HG03460 (cell line): ENCODE measurements around the gene CTNNA2.

Experiments used
- ATAC-seq: cut with Tn5 transposase; IDR thresholded peaks from one replicate; pipeline ENCODE4 v1.9.1; 2021; ENCODE audit not compliant: unreplicated experiment

CTNNA2 gene

GRCh38 chr2:80252294-80252986 is 739.6 kb downstream of the CTNNA2 start:
- ATAC-seq: no peak

DNA sequence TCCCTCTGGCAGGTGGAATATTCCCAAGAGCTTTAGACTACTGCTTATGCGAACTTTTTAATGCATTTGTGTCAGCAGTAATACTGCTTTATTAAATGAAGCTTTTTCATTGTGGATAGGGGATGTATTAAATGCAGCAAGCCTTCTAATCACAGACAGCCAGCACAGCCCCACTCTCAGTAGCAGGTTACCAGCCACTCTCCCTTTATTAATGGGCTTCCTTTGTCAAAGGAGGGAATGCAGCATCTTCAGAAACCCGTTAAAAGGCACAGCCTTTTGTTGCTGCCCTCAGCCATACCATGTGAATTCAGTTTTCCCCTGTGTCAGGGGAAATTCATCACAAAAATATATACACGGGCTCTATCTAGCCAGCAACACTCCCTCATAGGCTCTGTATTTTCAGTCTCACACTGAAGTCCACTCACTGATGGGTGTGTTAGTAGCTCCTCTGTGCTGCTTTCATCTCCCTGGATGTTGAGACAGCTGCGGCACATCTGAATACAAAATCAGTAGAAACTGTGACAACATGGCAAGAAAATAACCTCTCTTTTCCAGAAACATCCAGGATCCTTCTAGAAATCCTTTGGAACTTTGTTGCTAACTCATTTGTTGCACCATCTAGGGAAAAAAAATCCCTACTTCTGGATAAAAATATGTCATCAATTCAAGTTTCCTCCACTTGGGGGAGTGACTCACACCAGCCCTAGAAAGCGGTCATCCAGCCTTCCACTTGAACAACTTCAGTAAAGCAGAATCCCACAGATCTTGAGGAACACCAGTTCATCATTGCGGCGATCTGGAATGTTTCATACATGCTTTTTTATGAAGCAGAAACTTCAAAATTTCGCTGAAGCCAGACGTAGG is 743.3 kb downstream of the CTNNA2 start:
- ATAC-seq: no peak

- no peak for ATAC-seq
Measured at GRCh38 chr2:80256782-80257167, 743.9 kb downstream of the CTNNA2 start.

DNA sequence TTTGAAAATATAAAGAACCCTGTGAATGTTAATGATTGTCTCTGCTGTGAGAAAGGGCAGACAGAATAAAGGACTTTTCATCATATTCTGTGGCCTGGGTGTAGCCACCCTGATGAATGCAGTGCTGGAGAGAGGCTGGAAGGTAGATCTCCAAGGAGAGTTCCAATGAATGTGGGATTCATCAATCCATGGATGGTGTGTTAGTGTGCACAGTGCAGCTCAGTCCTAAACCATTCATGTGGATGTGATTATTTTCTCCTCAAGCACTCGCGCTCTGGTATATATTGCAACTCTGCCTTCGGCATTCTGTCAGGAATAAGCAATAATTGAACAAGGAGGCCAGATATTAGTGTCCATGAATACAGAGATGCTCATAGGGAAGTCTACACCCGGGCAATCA is 744.6 kb downstream of the CTNNA2 start:
- no peak for ATAC-seq

GRCh38 chr2:80258341-80258740 is 745.5 kb downstream of the CTNNA2 start:
- ATAC-seq: no peak

GRCh38 chr2:80258793-80259192 is 745.9 kb downstream of the CTNNA2 start:
- no peak for ATAC-seq

GRCh38 chr2:80259292-80259691 is 746.4 kb downstream of the CTNNA2 start:
- ATAC-seq: no peak

GRCh38 chr2:80266231-80266630 is 753.4 kb downstream of the CTNNA2 start:
- ATAC-seq: no peak

DNA sequence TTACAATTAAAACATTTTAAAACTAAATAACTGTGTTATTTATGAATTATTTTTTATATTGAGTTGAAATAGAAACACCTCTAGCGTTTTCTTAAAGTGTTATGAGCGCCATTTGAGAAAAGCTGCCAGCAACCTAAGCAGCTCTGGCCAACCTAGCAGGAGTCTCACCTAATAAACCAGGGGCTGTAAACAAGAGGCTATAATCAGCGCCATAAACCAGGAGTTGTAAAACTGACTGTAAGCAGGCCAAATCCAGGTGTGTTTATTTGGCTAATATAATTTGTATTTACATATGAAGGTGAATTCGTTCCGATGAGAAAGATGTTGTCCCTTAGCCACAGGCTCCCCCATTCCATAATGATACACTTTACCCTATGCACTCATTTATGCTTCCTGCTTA is 757.0 kb downstream of the CTNNA2 start:
- ATAC-seq: no peak

GRCh38 chr2:80280598-80280997 is 767.7 kb downstream of the CTNNA2 start:
- no peak for ATAC-seq

- no peak for ATAC-seq
Measured at GRCh38 chr2:80281049-80281448, 768.2 kb downstream of the CTNNA2 start.

DNA sequence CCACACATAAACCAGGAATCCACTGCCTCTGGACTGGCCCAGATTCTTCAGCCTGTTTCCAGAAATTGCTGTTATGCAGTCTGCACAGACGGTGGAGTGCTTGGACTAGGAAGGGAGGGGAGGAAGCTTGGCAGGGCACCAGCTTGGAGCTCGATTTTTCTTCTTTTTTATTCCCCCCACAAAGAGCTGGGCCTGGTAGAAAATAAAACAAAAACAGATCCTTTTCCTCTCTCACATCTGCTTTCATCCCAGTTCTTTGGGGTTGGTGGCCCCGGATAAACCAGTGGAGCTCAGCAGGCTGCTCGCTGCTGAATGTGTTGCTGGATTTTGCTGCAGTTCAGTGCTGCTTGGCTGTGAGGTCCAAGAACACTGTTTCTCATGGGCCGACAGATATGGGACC is 775.7 kb downstream of the CTNNA2 start:
- no peak for ATAC-seq

DNA sequence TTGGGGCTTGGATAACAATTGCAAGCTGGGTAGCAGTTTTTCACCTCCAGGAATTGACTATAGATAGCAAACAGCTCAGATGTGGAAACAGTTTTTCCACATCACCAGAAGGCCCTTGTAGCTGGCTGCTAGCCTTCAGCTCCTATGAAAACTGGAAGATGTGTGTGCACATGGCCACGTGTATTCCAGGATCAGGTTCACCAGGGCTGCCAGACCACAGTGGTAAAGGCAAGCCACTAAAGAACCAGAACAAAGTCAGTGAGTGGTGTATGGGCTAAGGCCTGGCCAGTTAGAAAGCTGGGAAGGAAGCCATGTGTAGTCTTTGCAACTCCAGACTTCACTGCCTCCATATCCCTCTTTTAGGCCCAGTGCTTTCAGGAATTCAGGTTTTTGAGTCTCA is 778.8 kb downstream of the CTNNA2 start:
- ATAC-seq: no peak

DNA sequence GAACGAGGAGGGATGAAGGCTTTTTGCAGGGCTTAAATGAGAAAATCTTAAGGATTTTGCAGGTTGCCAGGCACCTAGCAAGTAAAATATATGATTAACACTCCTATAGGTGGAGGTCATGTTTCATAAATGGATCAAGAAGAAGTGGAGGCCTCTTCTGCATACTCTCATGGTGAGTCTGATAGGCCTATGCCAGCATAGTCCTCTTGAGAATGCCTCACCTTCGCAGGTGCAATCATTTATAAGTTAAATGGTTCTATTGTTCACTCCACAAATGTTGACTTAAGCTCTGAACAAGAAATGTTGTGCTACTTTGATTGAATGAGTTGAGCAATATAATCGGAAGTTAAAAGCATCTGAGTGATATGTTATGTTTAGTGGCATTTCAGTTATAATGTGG is 779.6 kb downstream of the CTNNA2 start:
- no peak for ATAC-seq

GRCh38 chr2:80293039-80293438 is 780.2 kb downstream of the CTNNA2 start:
- no peak for ATAC-seq

GRCh38 chr2:80298954-80299353 is 786.1 kb downstream of the CTNNA2 start:
- ATAC-seq: no peak

- ATAC-seq: no peak
Measured at GRCh38 chr2:80299661-80300060, 786.8 kb downstream of the CTNNA2 start.

DNA sequence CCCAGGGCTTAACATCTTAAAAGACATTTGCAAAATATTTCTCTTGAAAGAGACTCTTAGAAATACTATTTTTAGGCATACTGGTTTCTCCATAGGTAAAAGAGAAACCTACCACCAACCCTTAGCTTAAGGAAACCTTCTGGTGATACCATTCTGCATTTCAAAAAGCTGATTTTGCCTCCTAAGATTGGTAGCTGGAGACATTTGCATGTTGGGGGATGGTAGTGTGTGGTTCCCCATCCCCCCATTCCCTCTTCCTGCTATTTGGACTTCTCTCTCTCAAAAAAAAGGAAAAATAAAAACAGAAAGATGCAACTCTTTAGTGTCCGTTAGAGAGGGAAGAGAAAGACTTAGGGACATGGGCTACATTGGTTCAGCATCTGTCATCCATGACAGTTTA is 787.5 kb downstream of the CTNNA2 start:
- ATAC-seq: no peak

GRCh38 chr2:80300954-80301353 is 788.1 kb downstream of the CTNNA2 start:
- no peak for ATAC-seq

GRCh38 chr2:80302001-80302313 is 789.1 kb downstream of the CTNNA2 start:
- ATAC-seq: no peak

DNA sequence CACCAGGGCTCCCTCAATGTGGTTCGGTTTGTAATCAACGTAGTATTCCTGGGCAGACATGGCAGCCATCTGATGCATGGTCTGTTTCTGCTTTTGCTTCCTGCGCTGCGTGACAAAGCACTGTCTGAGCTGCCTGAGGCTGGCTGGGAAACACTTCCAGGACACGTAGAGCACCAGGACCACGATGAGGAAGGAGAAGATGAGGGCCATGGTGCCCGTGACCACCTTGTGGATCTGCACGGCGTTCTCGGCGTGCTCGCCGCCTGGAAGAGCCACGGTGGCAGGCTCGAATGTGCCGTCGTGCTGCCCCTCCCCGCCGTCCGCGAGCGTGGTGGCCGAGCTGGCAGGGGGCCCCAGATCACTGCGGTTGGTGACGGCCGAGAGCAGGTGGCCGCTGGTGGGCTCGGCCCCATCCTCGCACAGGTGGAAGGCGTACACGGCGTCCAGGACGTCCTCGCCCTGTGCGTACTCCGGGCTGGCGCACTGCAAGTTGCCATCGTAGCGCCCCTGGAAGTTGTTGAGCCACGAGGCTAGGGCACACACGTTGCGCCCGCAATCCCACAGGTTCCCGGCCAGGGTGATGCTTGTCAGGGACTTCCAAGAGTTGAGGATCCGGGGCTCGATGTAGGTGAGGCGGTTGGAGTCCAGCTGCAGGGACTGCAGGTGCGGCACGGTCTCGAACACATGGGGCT is 789.6 kb downstream of the CTNNA2 start:
- ATAC-seq: no peak
